Lower leg skin (tissue), 4 donors: Measurements from ENCODE around the gene PEX13. TPM values are rescaled to one million over a fixed set of nuclear protein-coding genes. Genes with fewer than 3 reads are reported as not detected.
"Not testable (repeated sequence)": the region's sequence is repeated elsewhere in the genome, so short reads cannot be mapped to it uniquely, and the experiment has no call there.

ENCODE experiments used
- DNase-seq, 2 donors: peaks; one replicate each; pipeline ENCODE4 v3.0.0-alpha.2; 2019; ENCODE audit warnings: low spot score in 2 of 2
- H3K4me3 ChIP-seq: fragments of 200-600 bp; sonication (generic); 2 replicates; pipeline ENCODE4 v1.5.1; 2017; ENCODE audit warnings: mild to moderate bottlenecking, low read depth; ENCODE audit not compliant: poor library complexity, severe bottlenecking
- CTCF ChIP-seq, 3 donors: fragments of 450-650 bp; IDR thresholded peaks; one replicate each; pipeline ENCODE4 v1.5.1; 2016; ENCODE audit warnings: antibody characterized with exemption in 3 of 3, mild to moderate bottlenecking in 3 of 3, moderate library complexity in 2 of 3
- POLR2A ChIP-seq, 2 donors: fragments of 450-650 bp; IDR thresholded peaks; one replicate each; pipeline ENCODE4 v1.6.1; 2016 to 2017; ENCODE audit warnings: antibody characterized with exemption in 2 of 2, mild to moderate bottlenecking in 1 of 2, moderate library complexity in 1 of 2
- WGBS, 2 donors: methylation state at CpG; one replicate each; pipeline ENCODE4 v1.1.5; 2018; 5-methylcytosine and 5-hydroxymethylcytosine counted together
- intact Hi-C: fragments of 100-400 bp; cut with DNase I; formaldehyde crosslinking; loops from one replicate; pipeline ENCODE4 v1.15.0; 2023; ENCODE audit warnings: low total_unique reads
- total RNA-seq, 4 donors: library from RNA; depleted of rRNA; stranded (reverse); fragments of >200 nt; gene quantifications; one replicate each; pipeline ENCODE4 v1.1.0, GENCODE V29; 2016

PEX13 gene
- total RNA-seq, 4 donors from 2014 or later: 37.4 to 83.2 (median 47.7) TPM

- DNase-seq: no peak
- H3K4me3 ChIP-seq: no peak overlapping the region
- 57 to 63% methylated on average over 5 of the region's 5 CpGs for WGBS, 2 donors
- intact Hi-C loops: no loop called here
- TF ChIP-seq CTCF (IDR thresholded peaks at IDR 0.05): no peak
- no peak for TF ChIP-seq POLR2A (IDR thresholded peaks at IDR 0.05)
Observed at GRCh38 chr2:60976875-60977561, 40.5 kb upstream of the PEX13 start.

- 73 to 88% methylated on average over 1 of the region's 1 CpG for WGBS, 2 donors
- no peak for TF ChIP-seq POLR2A (IDR thresholded peaks at IDR 0.05)
- no peak for DNase-seq
- H3K4me3 ChIP-seq: no peak overlapping the region
- intact Hi-C loops: no loop called here
Observed at GRCh38 chr2:60977562-60977895, 40.0 kb upstream of the PEX13 start.

DNA sequence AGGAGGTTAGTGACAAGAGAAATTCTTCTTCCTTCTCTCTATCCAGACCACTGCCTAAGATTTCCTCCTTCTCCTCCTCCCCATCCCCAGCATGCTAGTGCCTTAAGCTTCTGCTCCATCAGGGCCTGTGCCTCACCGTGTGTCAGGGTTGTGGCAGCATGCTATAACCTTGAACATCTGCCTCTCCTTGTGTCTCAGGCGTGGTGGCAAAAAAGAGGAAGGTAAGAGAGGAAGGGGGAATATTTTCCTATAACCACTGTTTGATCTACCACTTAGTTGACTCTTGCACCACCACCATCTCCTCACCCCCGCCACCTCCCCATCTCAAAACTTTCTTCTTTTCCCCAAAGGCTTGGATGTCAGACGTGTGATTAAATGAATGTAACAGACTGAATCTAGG is 38.3 kb upstream of the PEX13 start:
- WGBS, 2 donors: 82 to 83% methylated on average over 4 of the region's 4 CpGs
- TF ChIP-seq CTCF (IDR thresholded peaks at IDR 0.05): no peak
- intact Hi-C loops: no loop called here

GRCh38 chr2:60980071-60980815 is 37.3 kb upstream of the PEX13 start:
- TF ChIP-seq POLR2A (IDR thresholded peaks at IDR 0.05): no peak
- no peak for TF ChIP-seq CTCF (IDR thresholded peaks at IDR 0.05)
- WGBS, 2 donors: 69 to 78% methylated on average over 3 of the region's 3 CpGs

More for the DNA sequence above, 38.3 kb upstream of the PEX13 start:
- DNase-seq: no peak
- H3K4me3 ChIP-seq: no peak overlapping the region

GRCh38 chr2:60982066-60982465 is 35.5 kb upstream of the PEX13 start:
- DNase-seq, H3K4me3 ChIP-seq, intact Hi-C loops: not testable (repeated sequence)
- WGBS, 2 donors: 96 to 100% methylated on average over 3 of the region's 3 CpGs

More at GRCh38 chr2:60980071-60980815, 37.3 kb upstream of the PEX13 start:
- DNase-seq: no peak
- H3K4me3 ChIP-seq: no peak overlapping the region
- intact Hi-C loops: no loop called here

DNA sequence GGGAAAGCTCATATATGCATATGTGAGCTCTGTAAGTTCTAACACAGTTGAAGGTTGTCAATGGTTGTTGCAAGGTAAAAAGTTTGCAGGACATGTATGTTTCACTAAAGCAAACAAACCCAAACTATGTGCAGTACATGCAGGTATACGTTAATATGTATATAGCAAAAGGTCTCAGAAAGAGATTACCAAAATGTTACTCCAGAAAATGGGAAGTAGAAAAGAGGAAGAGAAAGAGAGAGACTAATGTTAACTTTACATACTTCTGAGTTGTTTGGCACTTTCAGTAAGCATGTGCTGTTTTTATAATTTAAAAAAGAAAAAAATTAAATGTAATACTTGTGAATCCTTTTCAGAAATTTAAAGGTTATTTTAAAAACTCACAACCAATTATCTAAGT is 32.8 kb upstream of the PEX13 start:
- intact Hi-C loops: no loop called here
- H3K4me3 ChIP-seq: no peak overlapping the region
- WGBS, 2 donors: 80 to 89% methylated on average over 1 of the region's 1 CpG
- no peak for DNase-seq
- TF ChIP-seq CTCF (IDR thresholded peaks at IDR 0.05): no peak
- no peak for TF ChIP-seq POLR2A (IDR thresholded peaks at IDR 0.05)
